Trophoblast cell (in vitro differentiated cells and primary cell): ENCODE measurements around the gene SLC12A8.
A peak's percentile ranks its signal among the peaks of the same experiment; 100 is the strongest.
"Not testable (repeated sequence)": the region's sequence is repeated elsewhere in the genome, so short reads cannot be mapped to it uniquely, and the experiment has no call there.

Experiments used
- DNase-seq, 2 donors: peaks; one replicate each; pipeline ENCODE4 v3.0.0-alpha.2; 2016
- H2AFZ ChIP-seq: 2 replicates; pipeline ENCODE4 v1.6.1; 2013; ENCODE audit warnings: low read length, moderate library complexity, mild to moderate bottlenecking; ENCODE audit not compliant: insufficient read depth, poor library complexity
- H2AK5ac ChIP-seq: 2 replicates; pipeline ENCODE4 v1.6.1; 2013; ENCODE audit warnings: mild to moderate bottlenecking, low read length
- H2BK120ac ChIP-seq: 2 replicates; pipeline ENCODE4 v1.6.1; 2013; ENCODE audit warnings: low read length, mild to moderate bottlenecking, moderate library complexity; ENCODE audit not compliant: insufficient read depth, poor library complexity
- H2BK12ac ChIP-seq: 2 replicates; pipeline ENCODE4 v1.6.1; 2013; ENCODE audit warnings: mild to moderate bottlenecking, low read length, moderate library complexity
- H2BK5ac ChIP-seq: 2 replicates; pipeline ENCODE4 v1.6.1; 2013; ENCODE audit warnings: low read length, low read depth, moderate library complexity, mild to moderate bottlenecking; ENCODE audit not compliant: poor library complexity
- H3K14ac ChIP-seq: 2 replicates; pipeline ENCODE4 v1.6.1; 2013; ENCODE audit warnings: mild to moderate bottlenecking, low read length
- H3K18ac ChIP-seq: 2 replicates; pipeline ENCODE4 v1.6.1; 2013; ENCODE audit warnings: mild to moderate bottlenecking, low read length
- H3K23ac ChIP-seq: 2 replicates; pipeline ENCODE4 v1.6.1; 2013; ENCODE audit warnings: low read length
- H3K27ac ChIP-seq: 2 replicates; pipeline ENCODE4 v1.5.1; 2013; ENCODE audit warnings: low read depth, mild to moderate bottlenecking, inconsistent platforms, low read length, moderate library complexity
- H3K27me3 ChIP-seq: 2 replicates; pipeline ENCODE4 v1.6.1; 2013; ENCODE audit warnings: inconsistent platforms, mild to moderate bottlenecking, low read length, moderate library complexity; ENCODE audit not compliant: insufficient read depth
- H3K36me3 ChIP-seq, 2 experiments: 1 replicate in 1 of 2; 2 replicates in 1 of 2; pipeline ENCODE4 v1.6.1; 2013; ENCODE audit warnings: low read length in 2 of 2, mild to moderate bottlenecking in 2 of 2, moderate library complexity in 1 of 2; ENCODE audit not compliant: insufficient read depth in 2 of 2, control insufficient read depth in 1 of 2
- H3K4ac ChIP-seq: 2 replicates; pipeline ENCODE4 v1.6.1; 2013; ENCODE audit warnings: low read depth, mild to moderate bottlenecking, low read length, moderate library complexity
- H3K4me1 ChIP-seq, 2 experiments: 1 replicate in 1 of 2; 2 replicates in 1 of 2; pipeline ENCODE4 v1.6.1; 2013; ENCODE audit warnings: low read length in 2 of 2, mild to moderate bottlenecking in 2 of 2, moderate library complexity in 1 of 2; ENCODE audit not compliant: insufficient read depth in 2 of 2, control insufficient read depth in 1 of 2
- H3K4me2 ChIP-seq: 2 replicates; pipeline ENCODE4 v1.6.1; 2013; ENCODE audit warnings: inconsistent platforms, mild to moderate bottlenecking, low read length, moderate library complexity
- H3K4me3 ChIP-seq: 2 replicates; pipeline ENCODE4 v1.5.1; 2013; ENCODE audit warnings: mild to moderate bottlenecking, low read depth, low read length, inconsistent platforms
- H3K79me1 ChIP-seq: one replicate; pipeline ENCODE4 v1.6.1; 2013; ENCODE audit warnings: low read length
- H3K79me2 ChIP-seq: 2 replicates; pipeline ENCODE4 v1.6.1; 2013; ENCODE audit warnings: low read length, mild to moderate bottlenecking; ENCODE audit not compliant: control insufficient read depth, insufficient read depth, poor library complexity
- H3K9ac ChIP-seq: 2 replicates; pipeline ENCODE4 v1.6.1; 2013; ENCODE audit warnings: mild to moderate bottlenecking, low read length
- H3K9me3 ChIP-seq: 2 replicates; pipeline ENCODE4 v1.6.1; 2013; ENCODE audit warnings: low read depth, mild to moderate bottlenecking, control low read depth, inconsistent platforms, low read length; ENCODE audit not compliant: insufficient read depth
- H4K12ac ChIP-seq: 2 replicates; pipeline ENCODE4 v1.6.1; 2013; ENCODE audit warnings: low read depth, mild to moderate bottlenecking, low read length, moderate library complexity
- H4K8ac ChIP-seq: 2 replicates; pipeline ENCODE4 v1.6.1; 2013; ENCODE audit warnings: low read depth, mild to moderate bottlenecking, low read length, moderate library complexity
- H4K91ac ChIP-seq: one replicate; pipeline ENCODE4 v1.6.1; 2013; ENCODE audit warnings: low read depth, mild to moderate bottlenecking, low read length, moderate library complexity
- WGBS: extraction: QIAGEN DNeasy Blood & Tissue Kit; methylation state at CpG from one replicate; pipeline ENCODE4 v1.1.7; 2013; ENCODE audit warnings: missing lambda C conversion rate; ENCODE audit not compliant: insufficient read length, insufficient coverage; ENCODE audit errors: extremely low coverage; 5-methylcytosine and 5-hydroxymethylcytosine counted together

SLC12A8 gene

GRCh38 chr3:125082339-125082738 lies 130.2 kb downstream of the SLC12A8 start:
- H3K4me3 ChIP-seq, H4K91ac ChIP-seq, H4K8ac ChIP-seq, H3K9ac ChIP-seq, H3K79me1 ChIP-seq, H3K27ac ChIP-seq, H3K18ac ChIP-seq, H3K4me2 ChIP-seq, H2BK120ac ChIP-seq, H3K36me3 ChIP-seq, H3K27me3 ChIP-seq, H3K14ac ChIP-seq, H4K12ac ChIP-seq, DNase-seq, H3K23ac ChIP-seq, H3K9me3 ChIP-seq, H2AFZ ChIP-seq, H2BK5ac ChIP-seq, H3K4ac ChIP-seq, H2AK5ac ChIP-seq, H2BK12ac ChIP-seq, H3K79me2 ChIP-seq: not testable (repeated sequence)
- peaks cover 3 to 11% of the 10 kb centered on the region in 2 experiments for H3K4me1 ChIP-seq
- no CpG with 5 or more reads among the region's 4 CpGs for WGBS

GRCh38 chr3:125080077-125080476 lies 132.5 kb downstream of the SLC12A8 start:
- Histone ChIP-seq H3K4me3 (no peak overlapping the region), H3K27ac (no peak overlapping the region), H2AFZ (no peak overlapping the region), H4K8ac (no peak overlapping the region), H3K9me3 (no peaks in the 10 kb centered on the region), H4K12ac (no peak overlapping the region), H2BK12ac (no peak overlapping the region), H3K4me2 (no peak overlapping the region), H3K4ac (no peak overlapping the region), H3K79me2 (no peaks in the 10 kb centered on the region), H3K9ac (no peak overlapping the region), H3K18ac (no peak overlapping the region), H2BK120ac (no peak overlapping the region), H3K14ac (no peak overlapping the region), H3K36me3 (peaks cover 0 to 1% of the 10 kb centered on the region in 2 experiments), H3K23ac (no peak overlapping the region), H3K4me1 (peaks cover 3 to 11% of the 10 kb centered on the region in 2 experiments), H4K91ac (no peak overlapping the region), H3K79me1 (no peaks in the 10 kb centered on the region), H2BK5ac (no peak overlapping the region), H2AK5ac (no peak overlapping the region), H3K27me3 (no peaks in the 10 kb centered on the region)
- no CpG with 5 or more reads among the region's 1 CpG for whole genome bisulfite sequencing
- peak; percentile 69 to 73 for DNase-seq

GRCh38 chr3:125079675-125080045 lies 132.9 kb downstream of the SLC12A8 start:
- Histone ChIP-seq H2AK5ac (no peak overlapping the region), H3K4me1 (peaks cover 3 to 11% of the 10 kb centered on the region in 2 experiments), H3K9me3 (no peaks in the 10 kb centered on the region), H3K4me3 (no peak overlapping the region), H3K36me3 (peaks cover 0 to 1% of the 10 kb centered on the region in 2 experiments), H3K18ac (no peak overlapping the region), H3K4me2 (no peak overlapping the region), H3K79me1 (no peaks in the 10 kb centered on the region), H4K12ac (no peak overlapping the region), H3K27me3 (no peaks in the 10 kb centered on the region), H4K91ac (no peak overlapping the region), H3K79me2 (no peaks in the 10 kb centered on the region), H4K8ac (no peak overlapping the region), H2BK12ac (no peak overlapping the region), H3K14ac (no peak overlapping the region), H2AFZ (no peak overlapping the region), H3K9ac (no peak overlapping the region), H3K4ac (no peak overlapping the region), H2BK5ac (no peak overlapping the region), H3K27ac (no peak overlapping the region), H3K23ac (no peak overlapping the region), H2BK120ac (no peak overlapping the region)
- WGBS, result no CpG with 5 or more reads among the region's 1 CpG
- peak; percentile 91 to 95 for DNase-seq

GRCh38 chr3:125078951-125079674 lies 133.4 kb downstream of the SLC12A8 start:
- no peak overlapping the region for H3K4ac ChIP-seq
- DNase-seq, result peak in 1 of 2 donors; percentile 56
- no CpG with 5 or more reads among the region's 6 CpGs for WGBS

More at GRCh38 chr3:125078951-125079674, 133.4 kb downstream of the SLC12A8 start:
- H2BK12ac ChIP-seq, result no peak overlapping the region
- H3K9ac ChIP-seq, result no peak overlapping the region
- no peaks in the 10 kb centered on the region for H3K79me1 ChIP-seq
- no peak overlapping the region for H4K8ac ChIP-seq
- no peak overlapping the region for H2BK5ac ChIP-seq
- H3K36me3 ChIP-seq, result peaks cover 0 to 1% of the 10 kb centered on the region in 2 experiments
- peaks cover 3 to 11% of the 10 kb centered on the region in 2 experiments for H3K4me1 ChIP-seq
- H3K27ac ChIP-seq, result no peak overlapping the region
- no peak overlapping the region for H4K12ac ChIP-seq
- H3K18ac ChIP-seq, result no peak overlapping the region
- no peak overlapping the region for H2BK120ac ChIP-seq
- H3K79me2 ChIP-seq, result no peaks in the 10 kb centered on the region
- H3K14ac ChIP-seq, result no peak overlapping the region
- no peak overlapping the region for H3K4me2 ChIP-seq
- no peak overlapping the region for H3K4me3 ChIP-seq
- H2AK5ac ChIP-seq, result no peak overlapping the region
- no peak overlapping the region for H2AFZ ChIP-seq
- H3K27me3 ChIP-seq, result no peaks in the 10 kb centered on the region
- no peaks in the 10 kb centered on the region for H3K9me3 ChIP-seq
- H3K23ac ChIP-seq, result no peak overlapping the region
- no peak overlapping the region for H4K91ac ChIP-seq
